GM19467 (cell line): ENCODE results near the gene TNFSF12.

ENCODE experiments used
- ATAC-seq: cut with Tn5 transposase; IDR thresholded peaks from one replicate; pipeline ENCODE4 v1.9.1; 2021; ENCODE audit warnings: mild to moderate bottlenecking, moderate library complexity; ENCODE audit not compliant: unreplicated experiment

Gene TNFSF12

DNA sequence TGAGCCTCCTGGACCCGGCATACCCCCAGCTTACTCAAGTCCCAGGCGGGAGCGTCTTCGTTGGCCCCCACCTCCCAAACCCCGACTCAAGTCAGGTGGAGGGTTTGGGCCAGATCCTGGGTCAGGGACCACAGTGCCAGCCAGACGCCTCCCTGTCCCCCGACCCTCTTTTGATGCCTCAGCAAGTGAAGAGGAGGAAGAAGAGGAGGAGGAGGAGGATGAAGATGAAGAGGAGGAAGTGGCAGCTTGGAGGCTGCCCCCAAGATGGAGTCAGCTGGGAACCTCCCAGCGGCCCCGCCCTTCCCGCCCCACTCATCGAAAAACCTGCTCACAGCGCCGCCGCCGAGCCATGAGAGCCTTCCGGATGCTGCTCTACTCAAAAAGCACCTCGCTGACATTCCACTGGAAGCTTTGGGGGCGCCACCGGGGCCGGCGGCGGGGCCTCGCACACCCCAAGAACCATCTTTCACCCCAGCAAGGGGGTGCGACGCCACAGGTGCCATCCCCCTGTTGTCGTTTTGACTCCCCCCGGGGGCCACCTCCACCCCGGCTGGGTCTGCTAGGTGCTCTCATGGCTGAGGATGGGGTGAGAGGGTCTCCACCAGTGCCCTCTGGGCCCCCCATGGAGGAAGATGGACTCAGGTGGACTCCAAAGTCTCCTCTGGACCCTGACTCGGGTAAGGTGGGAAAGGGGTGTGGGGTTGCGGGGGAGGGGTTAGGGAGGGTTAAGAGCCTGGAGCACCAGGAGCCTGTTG lies 14.4 kb downstream of the TNFSF12 start:
- no peak for ATAC-seq

DNA sequence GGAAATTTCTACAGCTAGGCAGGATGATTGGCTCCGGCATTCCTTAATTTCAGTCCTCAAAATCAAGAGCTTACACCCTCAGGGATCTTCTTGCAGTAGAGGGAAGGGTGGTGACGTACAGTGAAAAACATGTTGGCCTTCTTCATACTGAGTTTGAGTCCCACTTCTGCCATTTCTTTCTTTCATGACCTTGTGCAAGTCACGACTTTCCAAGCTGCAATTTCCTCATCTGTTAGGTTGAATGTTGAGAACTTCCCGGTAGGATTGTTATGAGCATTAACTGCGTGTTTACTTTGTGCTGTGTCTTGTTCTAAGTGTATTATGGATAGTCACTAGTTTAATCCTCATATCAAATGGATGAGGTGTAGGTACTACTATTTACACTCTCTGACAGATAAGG lies 20.7 kb downstream of the TNFSF12 start:
- ATAC-seq = no peak

DNA sequence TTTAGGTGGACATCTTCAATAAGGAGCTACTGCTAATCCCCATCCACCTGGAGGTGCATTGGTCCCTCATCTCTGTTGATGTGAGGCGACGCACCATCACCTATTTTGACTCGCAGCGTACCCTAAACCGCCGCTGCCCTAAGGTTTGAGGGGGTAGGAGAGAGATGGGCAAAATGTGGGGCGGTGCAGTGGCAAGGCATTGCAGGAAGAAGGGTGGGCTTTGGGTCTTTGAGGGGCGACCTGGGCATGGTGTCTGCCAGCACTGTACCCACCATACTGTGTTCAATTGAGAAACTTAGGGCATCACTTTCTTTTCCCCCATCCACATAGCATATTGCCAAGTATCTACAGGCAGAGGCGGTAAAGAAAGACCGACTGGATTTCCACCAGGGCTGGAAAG lies 21.5 kb downstream of the TNFSF12 start:
- ATAC-seq = no peak

DNA sequence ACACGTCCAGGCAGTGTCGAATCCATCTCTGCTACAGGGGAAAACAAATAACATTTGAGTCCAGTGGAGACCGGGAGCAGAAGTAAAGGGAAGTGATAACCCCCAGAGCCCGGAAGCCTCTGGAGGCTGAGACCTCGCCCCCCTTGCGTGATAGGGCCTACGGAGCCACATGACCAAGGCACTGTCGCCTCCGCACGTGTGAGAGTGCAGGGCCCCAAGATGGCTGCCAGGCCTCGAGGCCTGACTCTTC lies 23.4 kb downstream of the TNFSF12 start:
- ATAC-seq = peak; percentile 89

DNA sequence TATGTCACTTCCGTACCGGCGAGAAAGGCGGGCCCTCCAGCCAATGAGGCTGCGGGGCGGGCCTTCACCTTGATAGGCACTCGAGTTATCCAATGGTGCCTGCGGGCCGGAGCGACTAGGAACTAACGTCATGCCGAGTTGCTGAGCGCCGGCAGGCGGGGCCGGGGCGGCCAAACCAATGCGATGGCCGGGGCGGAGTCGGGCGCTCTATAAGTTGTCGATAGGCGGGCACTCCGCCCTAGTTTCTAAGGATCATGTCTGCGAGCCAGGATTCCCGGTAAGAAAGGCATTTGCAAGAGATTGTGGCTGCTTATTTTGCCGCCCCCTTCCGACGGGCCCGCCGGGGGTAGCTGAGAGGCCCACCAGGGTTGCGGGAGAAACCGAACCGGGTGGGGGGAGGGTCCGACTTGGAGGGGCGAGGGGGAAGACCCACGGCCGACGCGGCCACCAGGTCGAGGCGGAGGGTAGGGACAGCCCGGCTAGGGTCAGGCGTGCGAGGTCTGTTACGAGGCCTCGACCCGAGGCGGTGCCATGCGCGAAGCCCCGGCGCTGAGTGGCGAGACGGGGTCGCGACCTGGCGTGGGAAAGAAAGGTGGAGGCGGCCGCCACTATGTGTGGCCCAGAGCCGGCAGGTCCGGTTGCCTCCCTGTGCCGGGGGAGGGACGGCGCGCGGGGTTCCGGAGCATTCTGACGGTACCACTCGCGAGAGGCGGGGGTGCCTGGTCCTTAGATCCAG lies 23.9 kb downstream of the TNFSF12 start:
- ATAC-seq = no peak

DNA sequence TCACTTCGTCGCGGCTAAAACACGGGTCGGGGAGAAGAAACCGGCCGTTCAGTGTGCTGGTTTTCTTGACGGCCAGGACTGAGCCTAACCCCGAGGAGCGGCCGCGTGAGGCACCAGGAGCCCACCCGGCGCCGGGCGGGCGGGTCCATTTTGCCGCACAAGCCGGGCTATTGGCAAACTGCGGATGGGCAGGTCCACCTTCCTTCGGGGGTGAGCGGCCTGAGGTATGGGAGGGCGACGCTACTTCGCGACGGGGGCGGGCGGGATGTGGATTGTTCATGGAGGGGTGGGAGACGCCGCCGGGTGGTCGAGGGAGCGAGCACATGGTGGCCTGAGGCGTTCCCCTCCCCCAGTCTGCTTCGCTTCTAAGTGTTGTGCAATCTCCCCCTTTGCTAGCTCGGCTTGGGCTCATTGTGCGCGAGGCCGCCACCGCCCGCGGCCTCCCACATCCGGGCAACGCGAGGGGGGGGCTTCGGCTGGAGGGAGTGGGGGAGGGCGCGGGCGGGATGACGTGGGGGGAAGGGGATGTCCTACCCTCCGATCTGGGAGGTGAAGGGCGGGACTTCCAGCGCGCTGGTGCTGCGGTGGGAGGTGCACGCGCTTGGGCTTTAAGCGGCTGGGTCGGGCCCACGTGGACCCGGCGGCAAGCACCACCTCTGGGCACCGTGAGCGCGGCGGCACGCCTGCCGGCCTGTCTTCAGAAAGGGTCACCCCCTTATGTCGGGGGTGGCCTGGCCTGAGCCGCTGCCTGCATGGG lies 24.6 kb downstream of the TNFSF12 start:
- no peak for ATAC-seq

DNA sequence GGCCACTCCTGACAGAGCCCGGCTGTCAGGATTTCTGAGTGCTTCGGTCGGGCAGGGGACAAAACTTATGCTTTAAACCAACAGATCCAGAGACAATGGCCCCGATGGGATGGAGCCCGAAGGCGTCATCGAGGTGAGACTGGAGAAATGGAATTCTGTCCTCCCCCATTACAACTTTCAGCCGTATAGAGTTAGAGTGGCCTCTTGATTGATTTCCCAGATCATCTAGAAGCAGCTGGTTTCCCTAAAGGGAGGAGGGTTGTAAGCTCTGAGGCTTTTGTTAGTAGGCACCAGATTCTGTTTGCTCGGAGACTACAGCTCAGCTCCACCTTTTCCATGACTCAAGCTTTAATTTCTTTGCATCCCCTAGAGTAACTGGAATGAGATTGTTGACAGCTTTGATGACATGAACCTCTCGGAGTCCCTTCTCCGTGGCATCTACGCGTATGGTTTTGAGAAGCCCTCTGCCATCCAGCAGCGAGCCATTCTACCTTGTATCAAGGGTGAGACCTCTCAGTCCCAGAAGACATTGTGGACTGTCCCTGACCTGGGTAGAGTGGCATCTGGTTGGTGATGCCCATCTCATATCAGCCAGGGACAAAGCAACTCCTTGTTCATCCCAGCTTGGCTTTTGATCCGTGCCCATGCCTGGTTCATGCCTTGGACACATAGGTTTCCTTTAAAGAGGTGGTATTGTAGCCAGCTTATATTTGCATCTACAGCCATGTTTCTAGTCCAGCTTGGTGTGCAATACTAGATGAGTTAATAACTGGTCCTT lies 25.5 kb downstream of the TNFSF12 start:
- ATAC-seq = no peak

DNA sequence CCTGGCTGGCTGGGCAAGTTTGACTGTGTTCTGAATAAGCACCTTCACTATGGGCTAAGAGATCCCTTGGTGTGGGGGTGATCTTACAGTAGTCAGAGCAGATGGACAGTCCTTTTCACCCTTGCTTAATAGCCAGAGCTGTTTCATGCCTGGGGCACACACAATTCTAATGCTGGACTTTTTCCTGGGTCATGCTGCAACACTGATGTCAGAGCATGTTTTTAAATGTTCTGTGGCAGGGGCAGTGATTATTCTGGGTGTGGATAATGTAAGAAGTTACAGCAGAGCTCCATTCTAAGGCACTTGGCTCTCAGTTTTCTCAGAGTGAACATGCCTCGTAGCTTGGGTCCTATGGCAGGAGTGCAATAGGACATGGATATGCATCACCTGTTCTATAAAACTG lies 26.6 kb downstream of the TNFSF12 start:
- no peak for ATAC-seq

DNA sequence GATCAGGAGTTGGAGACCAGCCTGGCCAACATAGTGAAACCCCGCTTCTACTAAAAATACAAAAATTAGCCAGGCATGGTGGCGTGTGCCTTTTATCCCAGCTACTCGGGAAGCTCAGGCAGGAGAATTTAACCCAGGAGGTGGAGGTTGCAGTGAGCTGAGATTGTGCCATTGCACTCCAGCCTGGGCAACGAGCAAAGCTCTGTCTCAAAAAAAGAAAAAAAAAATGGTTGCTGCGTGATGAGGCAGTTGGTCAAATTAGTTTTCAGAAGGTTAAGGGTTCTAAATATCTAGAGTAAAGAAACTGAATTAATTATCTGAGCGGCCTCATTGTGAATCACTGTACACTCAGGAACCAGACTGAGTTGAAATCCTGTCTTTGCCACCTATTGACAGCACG lies 27.1 kb downstream of the TNFSF12 start:
- no peak for ATAC-seq

DNA sequence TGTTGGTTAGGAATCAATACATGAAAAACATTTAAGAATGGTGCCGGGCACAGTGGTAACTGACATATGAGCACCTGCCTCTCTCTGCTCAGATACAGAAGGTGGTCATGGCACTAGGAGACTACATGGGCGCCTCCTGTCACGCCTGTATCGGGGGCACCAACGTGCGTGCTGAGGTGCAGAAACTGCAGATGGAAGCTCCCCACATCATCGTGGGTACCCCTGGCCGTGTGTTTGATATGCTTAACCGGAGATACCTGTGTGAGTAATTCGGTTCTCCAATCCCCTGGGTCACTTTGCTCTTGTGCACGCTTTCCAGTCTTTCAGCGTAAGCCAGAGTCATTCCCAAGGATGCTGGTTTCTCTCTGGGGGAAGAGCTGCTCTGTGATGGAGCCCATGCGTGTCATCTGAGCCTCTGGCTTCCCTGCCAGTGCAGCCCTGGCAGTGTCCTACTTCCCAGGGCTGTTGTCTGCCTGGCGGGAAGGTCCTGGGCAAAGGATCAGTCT lies 27.6 kb downstream of the TNFSF12 start:
- no peak for ATAC-seq

DNA sequence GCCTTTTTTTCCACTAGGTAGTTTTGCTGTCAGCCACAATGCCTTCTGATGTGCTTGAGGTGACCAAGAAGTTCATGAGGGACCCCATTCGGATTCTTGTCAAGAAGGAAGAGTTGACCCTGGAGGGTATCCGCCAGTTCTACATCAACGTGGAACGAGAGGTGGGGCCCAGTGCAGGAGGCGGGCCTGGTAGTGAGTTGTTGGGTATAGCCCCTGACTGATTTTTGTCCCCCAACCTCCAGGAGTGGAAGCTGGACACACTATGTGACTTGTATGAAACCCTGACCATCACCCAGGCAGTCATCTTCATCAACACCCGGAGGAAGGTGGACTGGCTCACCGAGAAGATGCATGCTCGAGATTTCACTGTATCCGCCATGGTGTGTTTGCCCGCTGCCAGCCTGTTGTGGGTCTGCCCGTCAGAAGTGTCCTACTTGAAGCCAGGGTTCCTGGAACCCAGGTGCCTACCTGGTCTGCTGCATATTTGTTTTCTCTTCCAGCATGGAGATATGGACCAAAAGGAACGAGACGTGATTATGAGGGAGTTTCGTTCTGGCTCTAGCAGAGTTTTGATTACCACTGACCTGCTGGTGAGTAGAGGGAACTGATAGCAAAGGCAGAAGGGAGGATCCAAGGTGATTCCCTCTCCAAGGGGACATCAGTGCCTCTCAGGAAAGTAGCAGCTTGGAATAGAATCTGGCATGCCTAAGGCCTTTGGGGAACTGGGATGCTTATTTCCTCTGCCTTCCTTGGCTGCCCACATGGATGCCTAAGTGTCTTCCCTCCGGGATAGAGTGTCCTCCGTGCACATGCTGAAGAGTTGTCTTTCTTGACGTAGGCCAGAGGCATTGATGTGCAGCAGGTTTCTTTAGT lies 28.7 kb downstream of the TNFSF12 start:
- ATAC-seq = no peak

DNA sequence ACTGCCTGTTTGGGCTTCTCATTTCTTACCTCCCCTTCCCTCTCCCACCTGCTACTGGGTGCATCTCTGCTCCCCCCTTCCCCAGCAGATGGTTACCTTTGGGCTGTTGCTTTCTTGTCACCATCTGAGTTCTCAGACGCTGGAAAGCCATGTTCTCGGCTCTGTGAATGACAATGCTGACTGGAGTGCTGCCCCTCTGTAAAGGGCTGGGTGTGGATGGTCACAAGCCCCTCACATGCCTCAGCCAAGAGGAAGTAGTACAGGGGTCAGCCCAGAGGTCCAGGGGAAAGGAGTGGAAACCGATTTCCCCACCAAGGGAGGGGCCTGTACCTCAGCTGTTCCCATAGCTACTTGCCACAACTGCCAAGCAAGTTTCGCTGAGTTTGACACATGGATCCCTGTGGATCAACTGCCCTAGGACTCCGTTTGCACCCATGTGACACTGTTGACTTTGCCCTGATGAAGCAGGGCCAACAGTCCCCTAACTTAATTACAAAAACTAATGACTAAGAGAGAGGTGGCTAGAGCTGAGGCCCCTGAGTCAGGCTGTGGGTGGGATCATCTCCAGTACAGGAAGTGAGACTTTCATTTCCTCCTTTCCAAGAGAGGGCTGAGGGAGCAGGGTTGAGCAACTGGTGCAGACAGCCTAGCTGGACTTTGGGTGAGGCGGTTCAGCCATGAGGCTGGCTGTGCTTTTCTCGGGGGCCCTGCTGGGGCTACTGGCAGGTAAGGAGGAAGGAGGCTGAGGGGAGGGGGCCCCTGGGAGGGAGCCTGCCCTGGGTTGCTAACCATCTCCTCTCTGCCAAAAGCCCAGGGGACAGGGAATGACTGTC lies 30.4 kb downstream of the TNFSF12 start, which contains the start of gene CD68:
Gene CD68, plus strand, starts transcription at position 638 of the 833 bp plus-strand sequence. Its CDS starts 40 bp downstream, at position 678.
- ATAC-seq = no peak

DNA sequence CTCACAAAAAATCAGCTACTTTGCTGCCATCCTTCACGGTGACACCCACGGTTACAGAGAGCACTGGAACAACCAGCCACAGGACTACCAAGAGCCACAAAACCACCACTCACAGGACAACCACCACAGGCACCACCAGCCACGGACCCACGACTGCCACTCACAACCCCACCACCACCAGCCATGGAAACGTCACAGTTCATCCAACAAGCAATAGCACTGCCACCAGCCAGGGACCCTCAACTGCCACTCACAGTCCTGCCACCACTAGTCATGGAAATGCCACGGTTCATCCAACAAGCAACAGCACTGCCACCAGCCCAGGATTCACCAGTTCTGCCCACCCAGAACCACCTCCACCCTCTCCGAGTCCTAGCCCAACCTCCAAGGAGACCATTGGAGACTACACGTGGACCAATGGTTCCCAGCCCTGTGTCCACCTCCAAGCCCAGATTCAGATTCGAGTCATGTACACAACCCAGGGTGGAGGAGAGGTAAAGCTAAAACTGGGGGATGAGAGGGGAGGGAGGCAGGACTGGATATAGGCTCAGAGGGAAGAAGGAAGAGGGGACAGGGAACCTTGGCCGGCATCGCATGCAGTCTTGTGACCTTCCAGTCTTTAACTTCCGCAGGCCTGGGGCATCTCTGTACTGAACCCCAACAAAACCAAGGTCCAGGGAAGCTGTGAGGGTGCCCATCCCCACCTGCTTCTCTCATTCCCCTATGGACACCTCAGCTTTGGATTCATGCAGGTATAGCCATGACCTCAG lies 31.2 kb downstream of the TNFSF12 start:
- no peak for ATAC-seq

DNA sequence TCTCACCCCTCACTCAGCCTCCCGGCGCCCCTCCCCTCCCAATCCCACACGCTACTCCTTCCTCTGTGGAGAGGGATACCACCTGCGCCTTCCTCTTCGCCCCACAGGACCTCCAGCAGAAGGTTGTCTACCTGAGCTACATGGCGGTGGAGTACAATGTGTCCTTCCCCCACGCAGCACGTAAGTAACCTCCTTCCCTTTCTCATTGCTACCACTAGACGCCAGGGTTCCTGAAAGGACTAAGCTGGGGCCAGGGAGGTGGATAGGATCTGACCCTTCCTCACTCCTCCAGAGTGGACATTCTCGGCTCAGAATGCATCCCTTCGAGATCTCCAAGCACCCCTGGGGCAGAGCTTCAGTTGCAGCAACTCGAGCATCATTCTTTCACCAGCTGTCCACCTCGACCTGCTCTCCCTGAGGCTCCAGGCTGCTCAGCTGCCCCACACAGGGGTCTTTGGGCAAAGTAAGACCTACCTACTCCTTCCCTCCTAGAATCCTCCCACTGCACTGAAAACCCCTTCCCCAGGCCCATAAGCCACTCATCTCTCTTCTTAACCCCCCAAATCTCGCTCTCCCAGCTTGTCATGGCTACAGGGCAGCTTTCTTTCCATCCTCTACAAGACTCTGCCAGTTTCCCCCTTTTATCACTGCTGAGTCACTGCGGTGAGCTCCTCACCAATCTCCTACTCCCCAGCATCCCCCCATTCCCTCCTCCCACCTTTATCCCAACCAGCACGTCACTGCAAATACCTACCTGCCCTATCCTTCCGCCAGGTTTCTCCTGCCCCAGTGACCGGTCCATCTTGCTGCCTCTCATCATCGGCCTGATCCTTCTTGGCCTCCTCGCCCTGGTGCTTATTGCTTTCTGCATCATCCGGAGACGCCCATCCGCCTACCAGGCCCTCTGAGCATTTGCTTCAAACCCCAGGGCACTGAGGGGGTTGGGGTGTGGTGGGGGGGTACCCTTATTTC lies 32.0 kb downstream of the TNFSF12 start:
- no peak for ATAC-seq

DNA sequence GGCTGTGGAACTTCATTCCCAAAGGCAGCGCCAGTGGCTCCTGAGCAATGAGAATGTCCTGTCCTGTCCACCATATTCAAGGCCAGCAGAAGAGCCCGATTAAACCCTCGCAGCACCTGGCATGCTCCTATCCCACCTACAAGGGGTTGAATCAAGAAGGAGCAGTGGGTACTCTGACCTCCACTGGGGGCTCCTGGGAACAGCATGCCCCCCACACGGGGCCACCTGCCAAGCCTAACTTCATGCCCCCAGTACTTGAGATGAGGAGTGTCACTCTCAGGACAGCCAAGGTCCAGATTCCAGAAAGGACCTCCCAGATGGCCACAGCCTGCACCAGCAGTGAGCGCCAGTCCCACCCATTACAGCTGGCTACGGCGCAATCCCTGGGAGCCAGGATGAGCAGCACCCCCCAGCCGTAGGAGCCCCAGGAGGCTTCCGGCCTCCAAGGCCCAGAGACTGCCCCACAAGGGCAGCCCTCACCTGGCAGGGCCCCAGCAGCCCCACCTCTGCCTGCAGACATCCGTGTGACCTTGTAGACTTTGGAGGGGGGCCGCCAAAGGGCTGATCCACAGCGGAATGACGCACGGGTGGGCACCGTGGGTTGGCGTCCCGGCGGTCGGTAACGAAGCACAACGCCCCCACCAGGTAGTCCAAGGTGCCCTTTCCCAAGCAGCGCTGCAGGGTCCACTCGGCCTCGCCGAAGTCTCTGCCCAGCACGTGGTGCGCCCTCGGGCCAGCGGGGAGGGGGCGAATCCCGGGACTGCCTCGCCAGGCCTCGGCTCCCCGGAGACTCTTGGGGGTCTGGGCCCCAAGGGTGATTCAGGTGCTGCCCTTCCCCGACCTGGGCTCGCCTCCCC lies 33.8 kb downstream of the TNFSF12 start:
- no peak for ATAC-seq
